Transverse colon (tissue), 4 donors: ENCODE measurements around the gene PRSS35.

Experiments used
- CTCF ChIP-seq, 5 experiments: fragments of 200-600 bp in 3 of 5; fragments of 450-650 bp in 2 of 5; sonication (generic) in 3 of 5; IDR thresholded peaks; 1 replicate in 2 of 5; 2 replicates in 3 of 5; pipeline ENCODE4 v1.5.1; 2016 to 2017; ENCODE audit warnings: antibody characterized with exemption in 5 of 5, inconsistent platforms in 3 of 5, mild to moderate bottlenecking in 2 of 5, moderate library complexity in 1 of 5
- EP300 ChIP-seq: sonication (generic); formaldehyde crosslinking; IDR thresholded peaks from one replicate; pipeline ENCODE4 v1.6.1; 2017; ENCODE audit warnings: antibody characterized with exemption, low read depth
- POLR2A ChIP-seq: fragments of 450-650 bp; IDR thresholded peaks from one replicate; pipeline ENCODE4 v1.6.1; 2016; ENCODE audit warnings: antibody characterized with exemption, mild to moderate bottlenecking, moderate library complexity
- POLR2AphosphoS5 ChIP-seq, 3 donors: sonication (generic); formaldehyde crosslinking; IDR thresholded peaks; one replicate each; pipeline ENCODE4 v1.6.1; 2016; ENCODE audit warnings: antibody characterized with exemption in 3 of 3

- no peak for TF ChIP-seq CTCF (IDR thresholded peaks at IDR 0.05)
- TF ChIP-seq POLR2A: no peak
- TF ChIP-seq POLR2AphosphoS5 (IDR thresholded peaks at IDR 0.05): peak in 1 of 3 donors; percentile 30
- no peak for TF ChIP-seq EP300
Measured at GRCh38 chr6:83463886-83464285, 48.4 kb upstream of the PRSS35 start.
